Omental fat pad (tissue), 4 donors: ENCODE measurements around the gene HCFC1R1. TPM values are rescaled to one million over a fixed set of nuclear protein-coding genes. Genes with fewer than 3 reads are reported as not detected.

Experiments used
- ATAC-seq: fragments of 150-250 bp; one replicate; pipeline ENCODE4 v1.9.1; 2016; ENCODE audit warnings: mild to moderate bottlenecking, moderate library complexity; ENCODE audit not compliant: low FRiP score
- DNase-seq: peaks from one replicate; pipeline ENCODE4 v3.0.0-alpha.2; 2019; ENCODE audit warnings: low spot score
- CTCF ChIP-seq, 3 donors: fragments of 450-650 bp; IDR thresholded peaks; one replicate each; pipeline ENCODE4 v1.5.1; 2016 to 2017; ENCODE audit warnings: antibody characterized with exemption in 3 of 3, mild to moderate bottlenecking in 3 of 3, moderate library complexity in 2 of 3
- total RNA-seq, 4 donors: library from RNA; depleted of rRNA; stranded (reverse); fragments of >200 nt; gene quantifications; one replicate each; pipeline ENCODE4 v1.1.0, GENCODE V29; 2016

Gene HCFC1R1
- total RNA-seq, 4 donors from 2014 or later = 8.5 to 20.6 (median 13.1) TPM

- ATAC-seq (no peak), DNase-seq (no peak)
- TF ChIP-seq CTCF (IDR thresholded peaks at IDR 0.05) = no peak
Measured at GRCh38 chr16:2981899-2982250, 41.9 kb downstream of the HCFC1R1 start.

GRCh38 chr16:2981177-2981898 is 42.4 kb downstream of the HCFC1R1 start:
- no peak for TF ChIP-seq CTCF (IDR thresholded peaks at IDR 0.05)
- no peak for DNase-seq
- no peak for ATAC-seq

GRCh38 chr16:2980227-2981176 is 43.2 kb downstream of the HCFC1R1 start, which contains the start of gene PKMYT1:
Gene PKMYT1 (minus strand): TSS chr16:2980446. CDS start chr16:2979657, 789 bp downstream.
- no peak for TF ChIP-seq CTCF (IDR thresholded peaks at IDR 0.05)
- DNase-seq = peak; percentile 72
- ATAC-seq = peak; percentile 95

GRCh38 chr16:2979669-2980226 is 44.0 kb downstream of the HCFC1R1 start:
- ATAC-seq = no peak
- no peak for TF ChIP-seq CTCF (IDR thresholded peaks at IDR 0.05)
- DNase-seq = no peak

- DNase-seq (no peak), ATAC-seq (no peak)
- TF ChIP-seq CTCF (IDR thresholded peaks at IDR 0.05) = no peak
Measured at GRCh38 chr16:2977440-2977839, 46.3 kb downstream of the HCFC1R1 start.

GRCh38 chr16:2976673-2977072 is 47.1 kb downstream of the HCFC1R1 start:
- DNase-seq (no peak), ATAC-seq (no peak)
- no peak for TF ChIP-seq CTCF (IDR thresholded peaks at IDR 0.05)
